ENCODE results near the gene MYOZ1.
A peak's percentile ranks its signal among the peaks of the same experiment; 100 is the strongest.

Gene MYOZ1

GRCh38 chr10:73653195-73653594 lies 11.9 kb upstream of the MYOZ1 start:
- no peaks in the 10 kb centered on the region for H3K9me3 Mint-ChIP-seq
- H3K4me3 Mint-ChIP-seq: no peak overlapping the region
- H3K4me1 Mint-ChIP-seq: peaks cover 23% of the 10 kb centered on the region
- ATAC-seq: no peak
- H3K36me3 Mint-ChIP-seq: no peaks in the 10 kb centered on the region
- H3K27ac Mint-ChIP-seq: no peak overlapping the region
- H3K27me3 Mint-ChIP-seq: peaks cover 16% of the 10 kb centered on the region

- Mint-ChIP-seq H3K27ac (peak overlapping the region; percentile 36), H3K36me3 (no peaks in the 10 kb centered on the region), H3K4me3 (no peak overlapping the region), H3K9me3 (no peaks in the 10 kb centered on the region), H3K27me3 (peaks cover 32% of the 10 kb centered on the region), H3K4me1 (peaks cover 34% of the 10 kb centered on the region)
- peak; percentile 65 for ATAC-seq
These were observed 9.5 kb upstream of the MYOZ1 start for GRCh38 chr10:73650537-73651331.

- no peak for ATAC-seq
- Mint-ChIP-seq H3K27ac (peak overlapping the region; percentile 36), H3K4me3 (no peak overlapping the region), H3K36me3 (no peaks in the 10 kb centered on the region), H3K27me3 (peaks cover 32% of the 10 kb centered on the region), H3K9me3 (no peaks in the 10 kb centered on the region), H3K4me1 (peaks cover 30% of the 10 kb centered on the region)
These were observed 8.7 kb upstream of the MYOZ1 start for GRCh38 chr10:73649876-73650536.

DNA sequence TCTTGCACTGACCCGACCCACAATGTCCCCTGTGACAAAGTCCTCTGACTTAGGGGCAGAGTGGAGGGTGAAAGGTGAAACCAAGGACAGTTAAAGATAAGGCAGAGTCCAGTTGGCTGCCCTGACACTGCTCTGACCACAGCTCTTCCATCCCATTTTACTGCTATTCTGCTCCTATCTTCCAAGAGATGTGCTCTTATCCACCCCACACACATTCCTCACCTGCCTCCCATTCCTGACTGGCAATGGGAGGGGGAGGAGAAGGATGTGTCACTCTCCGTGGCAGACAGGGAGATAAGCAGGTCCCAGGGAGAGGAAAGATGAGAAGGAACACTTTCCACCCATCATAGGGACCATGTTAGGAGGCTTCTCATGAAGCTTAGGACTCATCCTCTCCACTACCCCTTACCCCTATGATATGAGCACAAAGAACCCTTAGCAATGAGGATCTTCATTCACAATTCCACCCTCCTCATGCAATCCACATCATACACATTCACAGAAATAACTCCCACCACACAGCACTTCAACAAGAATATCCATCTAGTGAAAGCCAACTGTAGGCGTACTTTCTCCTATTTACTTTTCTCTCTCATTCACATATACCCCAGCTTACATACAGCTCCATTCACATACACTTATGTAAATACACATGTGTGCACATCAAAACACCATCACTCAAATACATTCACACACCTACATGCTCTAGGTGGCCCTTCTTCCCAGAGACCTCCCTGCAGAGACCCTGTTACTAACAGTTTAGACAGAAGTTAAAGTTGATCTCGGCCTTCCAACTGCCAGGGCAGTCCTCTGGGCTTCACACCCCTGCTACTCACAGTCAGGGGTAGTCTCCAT lies 7.9 kb upstream of the MYOZ1 start:
- H3K9me3 Mint-ChIP-seq: no peaks in the 10 kb centered on the region
- H3K27ac Mint-ChIP-seq: no peak overlapping the region
- peaks cover 29% of the 10 kb centered on the region for H3K4me1 Mint-ChIP-seq
- H3K36me3 Mint-ChIP-seq: no peaks in the 10 kb centered on the region
- ATAC-seq: no peak
- no peak overlapping the region for H3K4me3 Mint-ChIP-seq
- peaks cover 27% of the 10 kb centered on the region for H3K27me3 Mint-ChIP-seq

GRCh38 chr10:73647875-73648651 lies 6.8 kb upstream of the MYOZ1 start:
- no peaks in the 10 kb centered on the region for H3K9me3 Mint-ChIP-seq
- ATAC-seq: no peak
- H3K27me3 Mint-ChIP-seq: peaks cover 18% of the 10 kb centered on the region
- H3K4me1 Mint-ChIP-seq: peaks cover 34% of the 10 kb centered on the region
- H3K36me3 Mint-ChIP-seq: no peaks in the 10 kb centered on the region
- H3K4me3 Mint-ChIP-seq: peak overlapping the region; percentile 78
- H3K27ac Mint-ChIP-seq: peak overlapping the region; percentile 83

GRCh38 chr10:73647211-73647874 lies 6.1 kb upstream of the MYOZ1 start:
- Mint-ChIP-seq H3K27me3 (peaks cover 16% of the 10 kb centered on the region), H3K4me3 (peak overlapping the region; percentile 78), H3K9me3 (no peaks in the 10 kb centered on the region), H3K4me1 (peaks cover 34% of the 10 kb centered on the region), H3K27ac (peak overlapping the region; percentile 83), H3K36me3 (no peaks in the 10 kb centered on the region)
- ATAC-seq: no peak

DNA sequence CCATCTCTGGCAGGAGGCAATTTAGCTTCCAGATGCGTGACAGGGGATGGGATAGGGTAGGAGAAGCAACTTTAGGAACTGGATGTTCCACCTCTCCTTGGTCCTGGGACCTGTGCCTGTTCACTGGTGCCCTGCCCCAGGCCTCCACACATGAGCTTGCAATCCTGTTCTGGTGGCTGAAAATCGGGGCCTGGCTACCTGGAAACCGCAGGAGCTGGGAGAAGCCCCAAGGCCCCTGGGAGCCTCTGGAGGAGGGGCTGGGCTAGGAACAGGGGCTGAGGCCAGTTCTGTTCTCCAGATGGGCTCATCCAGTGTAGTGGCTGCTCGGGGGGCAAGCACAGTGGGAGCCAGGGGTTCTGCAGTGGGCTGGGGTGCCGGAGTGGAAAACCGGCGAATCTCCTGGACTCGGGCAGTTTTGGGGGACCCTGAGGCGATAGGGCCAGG lies 5.3 kb upstream of the MYOZ1 start:
- H3K4me1 Mint-ChIP-seq: peaks cover 34% of the 10 kb centered on the region
- peak overlapping the region; percentile 83 for H3K27ac Mint-ChIP-seq
- H3K36me3 Mint-ChIP-seq: no peaks in the 10 kb centered on the region
- H3K27me3 Mint-ChIP-seq: peaks cover 16% of the 10 kb centered on the region
- ATAC-seq: no peak
- H3K9me3 Mint-ChIP-seq: no peaks in the 10 kb centered on the region
- peak overlapping the region; percentile 68 for H3K4me3 Mint-ChIP-seq

DNA sequence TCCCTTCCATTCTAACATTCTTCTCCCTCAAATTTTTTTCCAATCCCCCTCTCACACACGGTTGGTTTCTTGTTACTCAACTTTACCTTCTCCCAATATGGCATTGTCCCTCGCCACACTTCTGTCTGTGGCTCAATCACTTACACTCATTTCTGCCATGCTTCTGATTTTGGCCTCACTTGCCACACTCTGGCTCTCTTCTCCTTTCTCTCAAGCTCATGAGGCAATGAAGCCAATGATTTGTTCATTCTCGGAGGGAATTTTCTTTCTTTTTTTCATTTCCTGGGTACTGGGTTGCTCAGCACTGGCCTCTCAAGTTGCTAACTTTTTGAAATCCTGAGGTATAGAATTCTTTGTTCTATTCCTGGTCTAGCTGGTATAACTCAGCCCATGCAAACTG lies 4.0 kb upstream of the MYOZ1 start:
- Mint-ChIP-seq H3K27ac (no peak overlapping the region), H3K36me3 (no peaks in the 10 kb centered on the region), H3K4me1 (peaks cover 26% of the 10 kb centered on the region), H3K9me3 (no peaks in the 10 kb centered on the region), H3K27me3 (peaks cover 16% of the 10 kb centered on the region), H3K4me3 (no peak overlapping the region)
- ATAC-seq: no peak

- Mint-ChIP-seq H3K4me3 (no peak overlapping the region), H3K4me1 (peaks cover 25% of the 10 kb centered on the region), H3K36me3 (no peaks in the 10 kb centered on the region), H3K9me3 (no peaks in the 10 kb centered on the region), H3K27ac (no peak overlapping the region), H3K27me3 (peaks cover 16% of the 10 kb centered on the region)
- no peak for ATAC-seq
These were observed 3.5 kb upstream of the MYOZ1 start for GRCh38 chr10:73644767-73645166.

- Mint-ChIP-seq H3K27me3 (peaks cover 16% of the 10 kb centered on the region), H3K36me3 (no peaks in the 10 kb centered on the region), H3K4me3 (peak overlapping the region; percentile 22), H3K9me3 (no peaks in the 10 kb centered on the region), H3K4me1 (peaks cover 25% of the 10 kb centered on the region), H3K27ac (peak overlapping the region; percentile 23)
- ATAC-seq: peak; percentile 77
These were observed 2.9 kb upstream of the MYOZ1 start for GRCh38 chr10:73644015-73644743.

- Mint-ChIP-seq H3K27me3 (peaks cover 16% of the 10 kb centered on the region), H3K9me3 (no peaks in the 10 kb centered on the region), H3K27ac (peak overlapping the region; percentile 23)
These were observed 2.1 kb upstream of the MYOZ1 start for GRCh38 chr10:73643362-73643761.

DNA sequence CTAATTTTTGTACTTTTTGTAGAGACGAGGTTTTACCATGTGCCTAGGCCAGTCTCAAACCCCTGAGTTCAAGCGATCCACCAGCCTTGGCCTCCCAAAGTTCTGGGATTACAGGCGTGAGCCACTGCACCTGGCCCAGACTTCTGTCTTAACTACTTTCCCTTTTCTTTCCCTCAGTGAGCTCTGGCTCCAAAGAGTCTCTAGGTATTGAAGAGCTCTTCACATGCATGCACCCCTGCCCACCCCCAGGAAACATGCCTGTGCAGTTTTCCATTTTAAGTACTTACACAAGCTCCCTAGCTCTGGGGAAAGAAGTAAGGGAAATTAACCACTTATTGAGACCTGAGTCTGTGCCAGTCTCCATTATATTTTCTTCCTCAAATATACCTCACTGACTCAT lies 2.0 kb downstream of the MYOZ1 start:
- no peaks in the 10 kb centered on the region for H3K9me3 Mint-ChIP-seq
- no peak for ATAC-seq
- peaks cover 9% of the 10 kb centered on the region for H3K4me1 Mint-ChIP-seq
- H3K27me3 Mint-ChIP-seq: no peaks in the 10 kb centered on the region
- H3K36me3 Mint-ChIP-seq: no peaks in the 10 kb centered on the region
- no peak overlapping the region for H3K4me3 Mint-ChIP-seq
- H3K27ac Mint-ChIP-seq: no peak overlapping the region

More at GRCh38 chr10:73643362-73643761, 2.1 kb upstream of the MYOZ1 start:
- Mint-ChIP-seq H3K4me1 (peaks cover 25% of the 10 kb centered on the region), H3K4me3 (no peak overlapping the region), H3K36me3 (no peaks in the 10 kb centered on the region)
- ATAC-seq: no peak

DNA sequence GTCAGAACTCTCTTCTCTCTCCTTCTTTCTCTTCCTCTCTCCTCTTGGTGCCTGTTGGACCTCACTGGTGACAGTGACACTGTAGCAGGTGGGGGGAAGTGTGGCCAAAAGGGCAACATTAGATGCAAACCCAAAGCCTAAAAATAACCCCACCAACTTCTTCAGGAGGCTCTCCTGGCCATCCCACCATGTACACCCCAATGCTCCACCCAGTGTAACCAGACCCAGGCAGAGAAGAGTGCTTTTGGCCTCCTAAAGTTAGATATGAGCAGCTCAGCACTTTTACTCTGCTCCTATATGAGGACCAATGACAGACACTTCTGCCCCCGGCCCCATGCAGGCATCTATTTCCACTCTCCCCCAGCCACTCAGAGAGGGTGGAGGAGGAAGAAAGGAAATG lies 5.5 kb downstream of the MYOZ1 start:
- H3K4me1 Mint-ChIP-seq: no peaks in the 10 kb centered on the region
- H3K36me3 Mint-ChIP-seq: no peaks in the 10 kb centered on the region
- no peak overlapping the region for H3K4me3 Mint-ChIP-seq
- H3K9me3 Mint-ChIP-seq: no peaks in the 10 kb centered on the region
- ATAC-seq: no peak
- H3K27me3 Mint-ChIP-seq: no peaks in the 10 kb centered on the region
- no peak overlapping the region for H3K27ac Mint-ChIP-seq

GRCh38 chr10:73634421-73634820 lies 6.9 kb downstream of the MYOZ1 start:
- H3K27ac Mint-ChIP-seq: no peak overlapping the region
- no peak overlapping the region for H3K4me3 Mint-ChIP-seq
- H3K4me1 Mint-ChIP-seq: no peaks in the 10 kb centered on the region
- no peaks in the 10 kb centered on the region for H3K27me3 Mint-ChIP-seq
- no peaks in the 10 kb centered on the region for H3K9me3 Mint-ChIP-seq
- H3K36me3 Mint-ChIP-seq: no peaks in the 10 kb centered on the region
- no peak for ATAC-seq

Measured in stimulated activated memory B cell treated with anti-CD40 and anti-IgM and Interleukin-4, amounts not matched to agents 10 μg/mL and 1 μg/mL and 100 μg/mL, for 72 hours (primary cell).